Smooth muscle cell (in vitro differentiated cells): ENCODE data around the gene NYNRIN. TPM values are rescaled to one million over a fixed set of nuclear protein-coding genes. Genes with fewer than 3 reads are reported as not detected.

Experiments
- DNase-seq: peaks from one replicate; lab custom pipeline; 2025; ENCODE audit not compliant: unreplicated experiment; lab: John Stamatoyannopoulos, UW
- H2AFZ ChIP-seq: fragments of 200-600 bp; sonication (generic); 2 replicates; pipeline ENCODE4 v1.6.0; 2016; ENCODE audit warnings: antibody characterized with exemption, low read depth, mild to moderate bottlenecking
- H3F3A ChIP-seq: fragments of 200-600 bp; sonication (generic); 2 replicates; pipeline ENCODE4 v1.6.0; 2017; ENCODE audit warnings: antibody characterized with exemption, low read depth
- H3K27ac ChIP-seq: fragments of 200-600 bp; sonication (generic); 2 replicates; pipeline ENCODE4 v1.5.1; 2016; ENCODE audit warnings: low read depth, mild to moderate bottlenecking
- H3K27me3 ChIP-seq: fragments of 200-600 bp; sonication (generic); 2 replicates; pipeline ENCODE4 v1.6.1; 2016; ENCODE audit warnings: low read depth, mild to moderate bottlenecking
- H3K36me3 ChIP-seq: fragments of 200-600 bp; sonication (generic); 2 replicates; pipeline ENCODE4 v1.5.1; 2016; ENCODE audit warnings: low read depth
- H3K4me1 ChIP-seq: fragments of 200-600 bp; sonication (generic); 2 replicates; pipeline ENCODE4 v1.5.1; 2016; ENCODE audit warnings: low read depth
- H3K4me2 ChIP-seq: fragments of 200-600 bp; sonication (generic); 2 replicates; pipeline ENCODE4 v1.6.0; 2016; ENCODE audit warnings: mild to moderate bottlenecking
- H3K4me3 ChIP-seq: fragments of 200-600 bp; sonication (generic); 2 replicates; pipeline ENCODE4 v1.5.1; 2016; ENCODE audit warnings: mild to moderate bottlenecking
- H3K79me2 ChIP-seq: fragments of 200-600 bp; sonication (generic); 2 replicates; pipeline ENCODE4 v1.6.0; 2016; ENCODE audit warnings: low read depth, mild to moderate bottlenecking
- H3K9ac ChIP-seq: fragments of 200-600 bp; sonication (generic); 2 replicates; pipeline ENCODE4 v1.6.0; 2016; ENCODE audit warnings: low read depth
- H3K9me3 ChIP-seq: fragments of 200-600 bp; sonication (generic); replicated peaks from 2 replicates; pipeline ENCODE4 v1.5.1; 2016; ENCODE audit warnings: low read depth
- H4K20me1 ChIP-seq: fragments of 200-600 bp; sonication (generic); 2 replicates; pipeline ENCODE4 v1.6.0; 2016; ENCODE audit warnings: low read depth
- CTCF ChIP-seq: fragments of 200-600 bp; sonication (generic); IDR thresholded peaks from 2 replicates; pipeline ENCODE4 v1.5.1; 2017; ENCODE audit warnings: borderline replicate concordance, mild to moderate bottlenecking, antibody characterized with exemption; ENCODE audit not compliant: insufficient read depth, poor library complexity, severe bottlenecking
- WGBS: methylation state at CpG from one replicate; pipeline ENCODE4 v1.1.7; 2016; ENCODE audit warnings: low lambda C conversion rate; 5-methylcytosine and 5-hydroxymethylcytosine counted together
- polyA plus RNA-seq: library from polyadenylated mRNA; unstranded; fragments of >200 nt; fragmentation: Nextera tagmentation; extraction: Ambion mirVana; gene quantifications from 2 replicates; pipeline ENCODE4 v1.2.1, GENCODE V29; 2016
- total RNA-seq: library from RNA; depleted of rRNA; stranded (reverse); fragments of >200 nt; gene quantifications from 2 replicates; pipeline ENCODE4 v1.2.3, GENCODE V29; 2014

NYNRIN gene
- total and polyA plus RNA-seq, 2 experiments from 2014 or later: 30.3 to 38.0 TPM

- TF ChIP-seq CTCF: no peak
- Histone ChIP-seq H3F3A (peaks cover 19% of the 10 kb centered on the region), H3K36me3 (no peaks in the 10 kb centered on the region), H3K4me2 (peak overlapping the region; percentile 77), H3K79me2 (no peaks in the 10 kb centered on the region), H3K27ac (peak overlapping the region; percentile 92), H4K20me1 (no peaks in the 10 kb centered on the region), H3K27me3 (no peaks in the 10 kb centered on the region), H3K4me3 (peak overlapping the region; percentile 34), H3K9ac (peak overlapping the region; percentile 76), H3K9me3 (no peaks in the 10 kb centered on the region), H3K4me1 (peaks cover 10% of the 10 kb centered on the region), H2AFZ (peak overlapping the region; percentile 74)
- no peak for DNase-seq
- 64% methylated on average over 8 of the region's 8 CpGs for whole genome bisulfite sequencing
Observed at GRCh38 chr14:24392325-24393091, 6.3 kb upstream of the NYNRIN start.

GRCh38 chr14:24394275-24394674 lies 4.5 kb upstream of the NYNRIN start:
- Histone ChIP-seq H4K20me1 (no peaks in the 10 kb centered on the region), H3K4me1 (peaks cover 16% of the 10 kb centered on the region), H3K79me2 (peaks cover 5% of the 10 kb centered on the region), H3K36me3 (no peaks in the 10 kb centered on the region), H3K27me3 (no peaks in the 10 kb centered on the region), H3K9me3 (no peaks in the 10 kb centered on the region), H3K4me3 (no peak overlapping the region), H3K27ac (no peak overlapping the region), H3K4me2 (no peak overlapping the region), H2AFZ (no peak overlapping the region), H3K9ac (no peak overlapping the region), H3F3A (peaks cover 10% of the 10 kb centered on the region)
- DNase-seq: no peak
- 60% methylated on average over 3 of the region's 3 CpGs for WGBS
- TF ChIP-seq CTCF: no peak

GRCh38 chr14:24395609-24396582 lies 2.9 kb upstream of the NYNRIN start:
- H3F3A ChIP-seq: peaks cover 6% of the 10 kb centered on the region
- no peak overlapping the region for H3K9ac ChIP-seq
- no peaks in the 10 kb centered on the region for H4K20me1 ChIP-seq
- DNase-seq: no peak
- H3K4me1 ChIP-seq: peaks cover 28% of the 10 kb centered on the region
- no peaks in the 10 kb centered on the region for H3K9me3 ChIP-seq
- no peak overlapping the region for H3K4me3 ChIP-seq
- 65% methylated on average over 8 of the region's 8 CpGs for WGBS
- peak overlapping the region; percentile 71 for H3K27ac ChIP-seq
- TF ChIP-seq CTCF: no peak
- peak overlapping the region; percentile 62 for H2AFZ ChIP-seq
- H3K27me3 ChIP-seq: no peaks in the 10 kb centered on the region
- H3K4me2 ChIP-seq: peak overlapping the region; percentile 13
- no peaks in the 10 kb centered on the region for H3K36me3 ChIP-seq
- peaks cover 21% of the 10 kb centered on the region for H3K79me2 ChIP-seq
